ENCODE results near the gene ANKZF1.
"Not testable (repeated sequence)": the region's sequence is repeated elsewhere in the genome, so short reads cannot be mapped to it uniquely, and the experiment has no call there.

ANKZF1 gene, protein sequence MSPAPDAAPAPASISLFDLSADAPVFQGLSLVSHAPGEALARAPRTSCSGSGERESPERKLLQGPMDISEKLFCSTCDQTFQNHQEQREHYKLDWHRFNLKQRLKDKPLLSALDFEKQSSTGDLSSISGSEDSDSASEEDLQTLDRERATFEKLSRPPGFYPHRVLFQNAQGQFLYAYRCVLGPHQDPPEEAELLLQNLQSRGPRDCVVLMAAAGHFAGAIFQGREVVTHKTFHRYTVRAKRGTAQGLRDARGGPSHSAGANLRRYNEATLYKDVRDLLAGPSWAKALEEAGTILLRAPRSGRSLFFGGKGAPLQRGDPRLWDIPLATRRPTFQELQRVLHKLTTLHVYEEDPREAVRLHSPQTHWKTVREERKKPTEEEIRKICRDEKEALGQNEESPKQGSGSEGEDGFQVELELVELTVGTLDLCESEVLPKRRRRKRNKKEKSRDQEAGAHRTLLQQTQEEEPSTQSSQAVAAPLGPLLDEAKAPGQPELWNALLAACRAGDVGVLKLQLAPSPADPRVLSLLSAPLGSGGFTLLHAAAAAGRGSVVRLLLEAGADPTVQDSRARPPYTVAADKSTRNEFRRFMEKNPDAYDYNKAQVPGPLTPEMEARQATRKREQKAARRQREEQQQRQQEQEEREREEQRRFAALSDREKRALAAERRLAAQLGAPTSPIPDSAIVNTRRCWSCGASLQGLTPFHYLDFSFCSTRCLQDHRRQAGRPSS

DNA sequence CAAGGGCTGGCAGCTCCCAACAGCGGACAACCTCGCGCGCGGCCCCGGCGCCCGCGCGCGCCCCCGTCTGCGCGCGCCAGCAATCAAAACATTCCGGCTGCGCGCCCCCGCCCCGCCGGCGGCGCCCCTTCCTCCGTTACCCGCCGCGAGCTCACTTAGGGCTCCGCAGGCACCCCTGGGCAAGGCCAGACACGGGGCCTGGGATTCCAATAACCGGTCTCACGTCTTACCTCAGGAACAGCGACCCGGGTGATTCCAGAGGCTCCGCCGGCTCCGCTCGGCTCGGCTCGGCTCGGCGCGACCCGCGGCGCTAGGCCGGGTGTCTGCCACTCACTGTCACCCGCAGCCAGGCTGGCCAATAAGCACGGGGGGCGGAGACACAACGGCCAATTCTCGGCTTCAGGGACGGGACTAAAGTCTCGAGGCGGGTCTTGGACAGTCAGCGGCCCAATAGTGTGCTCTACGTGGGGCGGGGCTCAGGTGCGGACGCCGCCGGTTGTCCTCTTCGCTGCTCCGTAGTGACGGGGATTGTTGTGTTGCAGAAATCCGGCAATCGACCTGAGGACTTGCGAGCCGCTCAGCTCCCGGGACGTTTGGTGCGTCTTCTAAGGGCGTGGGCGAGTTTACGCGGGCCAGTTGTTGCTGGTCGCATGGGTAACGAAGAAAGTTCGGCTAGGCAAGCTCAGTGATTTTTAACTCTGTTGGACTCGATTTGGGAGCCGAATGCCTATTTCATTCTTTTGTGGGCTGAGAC lies at the start of gene ANKZF1, which contains the start of gene ATG9A:
TSS of gene ANKZF1 (plus strand) at position 502 of the 754 bp plus-strand sequence. CDS start 452 bp downstream, outside the sequence.
TSS of gene ATG9A (minus strand) at position 332 of the 754 bp plus-strand sequence. CDS start 1,612 bp downstream, outside the sequence.
- peak; percentile 99 for DNase-seq

DNA sequence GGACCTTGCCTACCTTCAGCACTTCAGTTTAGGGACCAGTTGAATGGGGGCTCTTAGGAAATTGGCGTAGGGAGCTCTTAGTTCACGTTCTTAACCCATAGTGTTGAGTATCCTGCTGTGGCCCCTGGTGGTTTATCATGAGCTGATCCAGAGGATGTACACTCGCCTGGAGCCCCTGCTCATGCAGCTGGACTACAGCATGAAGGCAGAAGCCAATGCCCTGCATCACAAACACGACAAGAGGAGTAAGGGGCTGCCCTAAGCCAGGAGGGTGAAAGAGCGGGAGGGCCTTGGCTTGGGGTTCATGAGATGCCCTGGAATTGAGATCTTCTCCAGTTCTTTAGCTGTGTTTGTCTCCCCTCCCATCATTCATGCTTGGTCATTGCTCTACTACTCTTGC lies 48.6 kb upstream of the ANKZF1 start:
- no peak for DNase-seq

DNA sequence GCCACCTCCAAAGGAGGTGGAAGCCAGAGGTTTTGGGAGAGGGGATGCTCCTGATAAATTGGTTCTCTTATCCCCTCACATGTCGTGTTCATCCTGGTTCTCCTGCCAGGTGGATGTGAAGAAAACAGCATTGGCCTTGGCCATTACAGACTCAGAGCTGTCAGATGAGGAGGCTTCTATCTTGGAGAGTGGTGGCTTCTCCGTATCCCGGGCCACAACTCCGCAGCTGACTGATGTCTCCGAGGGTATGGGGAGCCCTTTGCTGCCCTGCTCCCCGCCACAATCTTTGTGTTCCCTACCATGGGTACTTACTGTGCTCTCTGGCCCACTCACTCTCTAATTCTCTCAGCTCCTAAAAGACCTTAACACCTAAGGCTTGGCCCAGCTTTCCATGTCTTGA lies 48.1 kb upstream of the ANKZF1 start:
- no peak for DNase-seq

DNA sequence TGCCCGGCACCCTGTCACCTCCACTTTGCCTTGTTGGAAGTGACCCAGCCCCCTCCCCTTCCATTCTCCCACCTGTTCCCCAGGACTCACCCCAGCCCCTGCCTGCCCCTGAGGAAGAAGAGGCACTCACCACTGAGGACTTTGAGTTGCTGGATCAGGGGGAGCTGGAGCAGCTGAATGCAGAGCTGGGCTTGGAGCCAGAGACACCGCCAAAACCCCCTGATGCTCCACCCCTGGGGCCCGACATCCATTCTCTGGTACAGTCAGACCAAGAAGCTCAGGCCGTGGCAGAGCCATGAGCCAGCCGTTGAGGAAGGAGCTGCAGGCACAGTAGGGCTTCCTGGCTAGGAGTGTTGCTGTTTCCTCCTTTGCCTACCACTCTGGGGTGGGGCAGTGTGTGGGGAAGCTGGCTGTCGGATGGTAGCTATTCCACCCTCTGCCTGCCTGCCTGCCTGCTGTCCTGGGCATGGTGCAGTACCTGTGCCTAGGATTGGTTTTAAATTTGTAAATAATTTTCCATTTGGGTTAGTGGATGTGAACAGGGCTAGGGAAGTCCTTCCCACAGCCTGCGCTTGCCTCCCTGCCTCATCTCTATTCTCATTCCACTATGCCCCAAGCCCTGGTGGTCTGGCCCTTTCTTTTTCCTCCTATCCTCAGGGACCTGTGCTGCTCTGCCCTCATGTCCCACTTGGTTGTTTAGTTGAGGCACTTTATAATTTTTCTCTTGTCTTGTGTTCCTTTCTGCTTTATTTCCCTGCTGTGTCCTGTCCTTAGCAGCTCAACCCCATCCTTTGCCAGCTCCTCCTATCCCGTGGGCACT lies 47.1 kb upstream of the ANKZF1 start:
- DNase-seq: no peak

DNA sequence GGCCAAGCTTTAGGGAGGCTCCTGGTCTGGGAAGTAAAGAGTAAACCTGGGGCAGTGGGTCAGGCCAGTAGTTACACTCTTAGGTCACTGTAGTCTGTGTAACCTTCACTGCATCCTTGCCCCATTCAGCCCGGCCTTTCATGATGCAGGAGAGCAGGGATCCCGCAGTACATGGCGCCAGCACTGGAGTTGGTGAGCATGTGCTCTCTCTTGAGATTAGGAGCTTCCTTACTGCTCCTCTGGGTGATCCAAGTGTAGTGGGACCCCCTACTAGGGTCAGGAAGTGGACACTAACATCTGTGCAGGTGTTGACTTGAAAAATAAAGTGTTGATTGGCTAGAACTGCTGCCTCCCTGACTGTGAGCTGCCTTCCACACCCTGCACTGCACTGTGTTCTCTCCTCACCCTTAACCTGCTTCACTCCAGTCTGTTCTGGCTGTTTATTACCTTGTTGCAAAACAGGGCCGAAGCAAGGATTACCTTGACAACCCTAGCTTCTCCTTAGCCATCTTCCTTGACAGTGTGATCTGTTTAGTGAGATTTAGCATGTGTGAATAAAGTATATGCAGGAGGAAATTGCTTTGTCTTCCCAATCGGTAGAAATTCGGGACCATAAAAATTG lies 46.3 kb upstream of the ANKZF1 start:
- no peak for DNase-seq

DNA sequence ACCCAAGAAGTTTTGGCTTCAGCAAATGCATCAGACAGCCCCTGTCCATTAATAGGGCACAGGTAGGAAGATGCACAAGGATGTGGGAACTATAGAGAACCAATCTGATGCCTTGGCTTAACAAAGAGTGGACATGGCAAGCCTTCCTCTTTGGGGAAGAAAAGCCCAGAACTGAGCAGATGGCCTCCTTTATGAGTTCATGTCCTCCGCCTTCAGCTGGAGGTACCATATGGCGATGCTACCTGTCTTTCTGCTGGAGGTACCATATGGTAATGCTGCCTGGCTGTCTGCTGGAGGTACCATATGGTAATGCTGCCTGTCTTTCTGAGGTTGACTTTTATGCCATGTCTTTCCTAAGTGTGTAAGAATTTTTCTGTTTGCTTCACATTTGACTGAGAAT lies 45.5 kb upstream of the ANKZF1 start:
- no peak for DNase-seq

DNA sequence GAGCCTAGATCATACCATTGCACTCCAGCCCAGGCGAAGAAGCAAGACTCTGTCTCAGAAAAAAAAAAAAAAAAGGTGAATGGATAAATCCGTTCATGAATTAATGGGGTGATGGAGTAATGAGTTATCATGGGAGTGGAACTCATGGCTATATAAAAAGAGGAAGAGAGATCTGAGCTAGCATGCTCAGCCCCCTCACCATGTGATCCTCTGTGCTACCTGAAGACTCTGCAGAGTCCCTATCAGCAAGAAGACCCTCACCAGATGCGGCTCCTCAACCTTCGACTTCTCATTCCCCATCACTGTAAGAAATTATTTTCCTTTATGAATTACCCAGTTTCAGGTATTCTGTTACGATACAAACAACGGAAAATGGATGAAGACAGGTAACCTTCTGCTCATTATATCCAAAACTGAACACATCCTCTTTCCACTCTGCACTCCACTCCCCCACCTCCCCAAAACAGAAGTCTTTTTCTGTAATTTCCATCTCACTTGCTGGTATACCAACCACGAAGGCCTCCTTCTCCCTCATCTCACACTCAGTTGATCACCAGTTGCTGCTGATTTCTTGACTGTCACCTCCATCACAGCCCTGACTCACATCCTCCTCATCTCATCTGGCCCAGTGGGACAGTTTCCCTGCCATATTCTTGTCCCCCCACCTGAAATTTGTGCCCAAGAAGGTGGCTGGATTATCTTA lies 42.7 kb upstream of the ANKZF1 start:
- no peak for DNase-seq

DNA sequence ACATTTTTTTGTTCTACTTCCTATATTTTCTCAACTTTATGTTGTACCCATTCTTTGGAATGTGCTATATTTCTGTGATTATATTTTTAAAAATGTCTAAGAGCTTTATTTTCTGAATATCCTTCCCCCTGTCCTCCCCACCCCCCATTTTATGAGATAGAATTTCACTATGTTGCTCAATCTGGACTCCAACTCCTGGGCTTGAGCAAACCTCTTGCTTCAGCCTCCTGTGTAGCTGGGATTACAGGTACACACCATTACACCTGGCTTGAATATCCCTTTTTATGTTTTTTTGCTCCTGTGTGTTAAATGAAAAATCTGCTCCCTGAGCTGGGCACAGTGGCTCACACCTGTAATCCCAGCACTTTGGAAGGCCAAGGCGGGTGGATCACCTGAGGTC lies 32.2 kb upstream of the ANKZF1 start:
- DNase-seq: no peak

DNA sequence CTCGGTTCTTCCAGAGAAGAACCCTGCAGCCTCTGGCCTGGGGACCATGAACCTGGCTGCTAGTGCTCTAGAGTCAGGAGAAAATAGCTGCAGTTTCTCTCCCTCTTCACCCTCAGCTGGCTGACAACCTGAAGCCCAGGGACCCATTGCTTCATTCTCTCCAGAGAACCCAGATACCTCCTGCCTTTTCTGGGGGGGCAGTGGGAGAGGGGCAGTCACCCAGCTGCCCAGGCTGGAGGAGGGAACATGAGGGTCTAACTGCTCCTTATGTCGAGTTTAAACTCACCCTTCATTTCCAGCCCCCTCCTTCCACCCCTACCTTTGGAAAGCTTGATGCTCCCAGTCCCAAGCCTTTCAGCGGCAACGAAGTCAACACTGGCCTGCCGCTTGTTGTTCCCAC lies 30.6 kb upstream of the ANKZF1 start:
- DNase-seq: no peak

DNA sequence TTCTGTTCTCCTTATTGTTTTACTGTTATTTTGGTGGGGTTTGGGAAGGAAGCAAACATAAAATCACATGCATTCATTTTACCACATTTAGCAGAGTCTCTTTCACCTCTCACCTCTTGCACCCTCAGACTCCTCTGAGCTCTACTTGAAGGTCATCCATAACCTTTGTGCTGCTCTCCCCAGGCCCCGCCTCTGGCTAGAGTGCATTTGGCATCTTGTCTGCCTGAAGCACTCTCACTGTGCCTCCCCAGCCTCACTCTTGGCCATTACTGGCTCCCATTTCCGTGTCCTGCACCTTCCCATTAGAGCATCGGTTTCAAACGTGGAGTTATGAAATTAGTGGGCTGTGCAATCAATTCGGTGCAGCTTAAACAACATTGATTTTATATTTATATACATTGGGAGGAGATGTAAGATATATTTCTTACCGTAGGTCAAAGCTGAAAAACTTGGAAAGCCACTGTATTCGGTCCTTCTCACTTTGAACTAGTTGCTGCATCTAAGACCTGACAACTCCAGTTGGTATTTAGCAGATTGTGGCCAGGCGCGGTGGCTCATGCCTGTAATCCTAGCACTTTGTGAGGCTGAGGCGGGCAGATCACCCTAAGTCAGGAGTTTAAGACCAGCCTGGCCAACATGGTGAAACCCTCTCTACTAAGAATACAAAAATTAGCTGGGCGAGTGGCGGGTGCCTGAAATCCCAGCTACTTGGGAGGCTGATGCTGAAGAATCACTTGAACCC lies 30.0 kb upstream of the ANKZF1 start:
- DNase-seq: no peak

DNA sequence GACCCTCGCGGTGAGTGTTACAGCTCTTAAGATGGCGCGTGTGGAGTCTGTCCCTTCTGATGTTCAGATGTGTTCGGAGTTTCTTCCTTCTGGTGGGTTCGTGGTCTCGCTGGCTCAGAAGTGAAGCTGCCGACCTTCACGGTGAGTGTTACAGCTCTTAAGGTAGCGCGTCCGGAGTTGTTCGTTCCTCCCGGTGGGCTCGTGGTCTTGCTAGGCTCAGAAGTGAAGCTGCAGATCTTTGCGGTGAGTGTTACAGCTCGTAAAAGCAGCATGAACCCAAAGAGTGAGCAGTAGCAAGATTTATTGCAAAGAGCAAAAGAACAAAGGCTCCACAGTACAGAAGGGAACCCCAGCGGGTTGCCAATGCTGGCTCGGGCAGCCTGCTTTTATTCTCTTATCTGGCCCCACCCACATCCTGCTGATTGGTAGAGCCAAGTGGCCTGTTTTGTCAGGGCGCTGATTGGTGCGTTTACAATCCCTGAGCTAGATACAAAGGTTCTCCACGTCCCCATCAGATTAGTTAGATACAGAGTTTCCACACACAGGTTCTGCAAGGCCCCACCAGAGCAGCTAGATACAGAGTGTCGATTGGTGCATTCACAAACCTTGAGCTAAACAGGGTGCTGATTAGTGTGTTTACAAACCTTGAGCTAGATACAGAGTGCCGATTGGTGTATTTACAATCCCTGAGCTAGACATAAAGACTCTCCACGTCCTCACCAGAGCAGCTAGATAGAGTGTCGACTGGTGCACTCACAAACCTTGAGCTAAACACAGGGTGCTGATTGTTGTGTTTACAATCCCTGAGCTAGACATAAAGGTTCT lies 28.9 kb upstream of the ANKZF1 start:
- not testable (repeated sequence) for DNase-seq

DNA sequence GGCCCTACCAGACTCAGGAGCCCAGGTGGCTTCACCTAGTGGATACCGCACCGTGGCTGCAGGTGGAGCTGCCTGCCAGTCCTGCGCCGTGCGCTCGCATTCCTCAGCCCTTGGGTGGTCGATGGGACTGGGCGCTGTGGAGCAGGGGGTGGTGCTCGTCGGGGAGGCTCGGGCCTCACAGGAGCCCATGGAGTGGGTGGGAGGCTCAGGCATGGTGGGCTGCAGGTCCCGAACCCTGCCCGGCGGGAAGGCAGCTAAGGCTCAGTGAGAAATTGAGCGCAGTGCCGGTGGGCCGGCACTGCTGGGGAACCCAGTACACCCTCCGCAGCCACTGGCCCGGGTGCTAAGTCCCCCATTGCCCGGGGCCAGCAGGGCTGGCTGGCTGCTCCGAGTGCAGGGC lies 28.3 kb upstream of the ANKZF1 start:
- DNase-seq: not testable (repeated sequence)

DNA sequence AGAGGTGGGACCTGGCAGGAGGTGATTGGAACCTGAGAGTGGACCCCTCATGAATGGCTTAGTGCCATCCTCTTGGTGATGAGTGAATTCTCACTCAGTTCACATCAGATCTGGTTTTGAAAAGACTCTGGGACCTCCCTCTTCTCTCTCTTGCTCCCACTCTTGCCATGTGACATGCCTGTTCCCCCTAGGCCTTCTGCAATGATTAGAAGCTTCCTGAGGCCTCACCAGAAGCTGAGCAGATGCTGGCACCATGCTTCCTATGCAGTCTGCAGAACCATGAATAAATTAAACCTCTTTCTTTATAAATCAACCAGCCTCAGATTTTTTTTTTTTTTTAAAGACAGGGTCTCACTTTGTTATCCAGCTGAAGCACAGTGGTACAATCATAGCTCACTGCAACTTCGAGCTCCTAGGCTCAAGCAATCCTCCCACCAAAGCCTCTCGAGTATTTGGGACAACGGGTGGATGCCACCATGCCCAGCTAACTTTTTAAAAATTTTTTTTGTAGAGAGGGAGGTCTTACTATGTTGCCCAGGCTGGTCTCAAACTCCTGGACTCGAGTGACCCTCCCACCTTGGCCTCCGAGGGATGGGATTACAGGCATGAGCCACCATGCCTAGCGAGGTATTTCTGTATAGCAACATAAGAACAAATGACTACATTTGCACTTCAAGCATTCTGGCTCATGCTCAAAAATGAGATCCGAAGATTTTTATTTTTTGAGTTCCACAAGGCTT lies 25.0 kb upstream of the ANKZF1 start:
- DNase-seq: no peak

DNA sequence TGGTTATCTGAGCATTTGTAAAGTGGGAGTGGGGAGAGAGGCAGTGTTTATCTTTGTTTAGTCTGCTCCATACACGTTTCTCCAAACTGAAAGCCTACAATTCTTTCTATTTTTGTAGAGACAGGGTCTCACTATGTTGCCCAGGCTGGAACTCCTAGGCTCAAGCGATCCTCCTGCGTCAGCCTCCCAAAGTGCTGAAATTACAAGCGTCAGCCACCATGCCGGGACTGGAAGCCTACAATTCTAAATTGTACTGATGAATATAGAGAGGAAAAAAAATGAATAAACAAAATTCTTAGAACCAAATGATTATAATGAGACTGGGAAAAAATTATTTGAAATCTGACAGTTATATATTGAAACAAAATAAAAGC lies 24.5 kb upstream of the ANKZF1 start:
- DNase-seq: no peak

DNA sequence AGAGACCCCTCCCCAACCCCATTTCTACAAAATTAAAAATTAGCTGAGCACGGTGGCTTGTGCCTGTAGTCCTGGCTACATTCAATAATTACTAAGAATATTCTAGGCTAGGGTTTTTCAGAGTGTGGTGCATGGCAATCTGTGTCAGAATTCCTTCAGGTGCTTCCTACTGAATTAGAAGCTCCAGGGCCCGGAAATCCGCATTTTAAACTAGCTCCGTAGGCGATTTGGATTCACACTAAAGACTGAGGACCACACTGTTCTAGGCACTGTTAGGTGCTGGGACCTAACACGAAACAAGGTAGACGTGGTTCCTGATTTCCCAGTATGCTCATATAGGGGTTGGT lies 23.7 kb upstream of the ANKZF1 start:
- DNase-seq: no peak

DNA sequence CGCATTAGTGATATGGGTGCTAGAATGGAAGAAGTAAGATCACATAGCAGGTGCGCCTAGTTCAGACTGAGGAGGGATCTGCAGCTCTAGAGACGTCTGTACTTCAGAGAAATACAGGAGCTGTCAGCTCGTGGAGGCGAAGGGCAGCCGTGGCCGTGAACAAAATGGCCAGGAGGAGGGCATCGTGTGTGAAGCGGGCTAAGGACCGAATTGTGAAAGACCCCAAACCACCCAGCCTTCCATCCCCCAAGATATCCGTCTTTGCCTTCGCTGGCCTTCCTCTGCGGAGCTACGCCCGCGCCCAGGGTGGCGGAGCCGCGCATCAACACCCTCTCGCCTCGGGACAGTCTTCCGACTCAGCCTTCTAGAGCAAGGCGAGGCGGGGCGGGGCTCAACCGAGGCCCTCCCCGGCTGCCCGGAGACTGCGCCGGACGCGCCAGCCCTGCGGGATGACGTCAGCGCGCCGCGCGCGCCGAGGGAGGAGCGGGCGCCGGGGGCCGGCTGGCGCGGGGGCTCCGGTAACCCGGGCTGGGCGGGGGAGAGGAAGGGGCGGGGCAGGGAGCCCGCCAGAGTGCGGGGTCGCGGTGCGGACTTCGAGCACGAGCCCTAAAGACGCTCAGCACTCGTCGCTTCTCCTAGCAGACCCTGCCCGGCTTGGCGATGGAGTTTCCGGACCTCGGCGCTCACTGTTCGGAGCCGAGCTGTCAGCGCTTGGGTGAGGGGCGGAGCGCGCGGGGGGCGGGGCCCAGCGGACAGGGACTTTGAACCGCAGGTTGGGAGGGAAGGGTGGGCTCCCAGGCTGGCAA lies 23.1 kb upstream of the ANKZF1 start, which contains the start of gene ZFAND2B:
TSS of gene ZFAND2B (plus strand) at position 455 of the 806 bp plus-strand sequence. CDS start at position 661, 206 bp downstream.
- peak; percentile 94 for DNase-seq

DNA sequence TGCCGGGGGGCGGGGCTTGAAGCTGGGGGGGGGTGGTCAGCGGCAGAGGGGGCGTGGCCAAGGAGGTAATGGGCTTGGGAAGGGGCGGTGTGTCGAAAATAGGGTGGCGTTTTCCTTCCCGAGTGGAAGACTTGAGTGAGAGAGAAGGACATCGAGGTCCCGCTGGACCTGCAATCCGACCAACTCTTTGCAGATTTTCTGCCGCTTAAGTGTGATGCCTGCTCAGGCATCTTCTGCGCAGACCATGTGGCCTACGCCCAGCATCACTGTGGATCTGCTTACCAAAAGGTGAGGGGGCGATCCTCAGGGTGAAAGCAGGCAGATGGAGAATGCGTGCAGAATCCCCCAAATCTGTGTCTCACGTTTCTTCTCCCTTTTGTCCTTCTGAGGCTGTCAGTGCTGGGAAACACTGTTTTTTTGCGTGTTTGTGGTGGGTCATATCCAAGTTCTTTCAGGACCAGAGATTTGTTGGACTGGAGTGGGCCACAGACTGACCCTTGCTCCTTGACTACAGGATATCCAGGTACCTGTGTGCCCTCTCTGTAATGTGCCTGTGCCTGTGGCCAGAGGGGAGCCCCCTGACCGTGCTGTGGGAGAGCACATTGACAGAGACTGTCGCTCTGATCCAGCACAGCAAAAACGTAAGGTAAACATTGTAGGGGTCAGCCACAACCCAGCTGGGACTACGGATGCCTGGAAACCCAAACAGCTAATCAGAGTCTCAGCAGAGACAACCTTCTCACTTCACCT lies 22.3 kb upstream of the ANKZF1 start:
- DNase-seq: no peak
